Vagina (tissue), 2 donors: ENCODE measurements around the gene F2.

Experiments
- POLR2A ChIP-seq, 2 donors: fragments of 450-650 bp; IDR thresholded peaks; one replicate each; pipeline ENCODE4 v1.6.1; 2017; ENCODE audit warnings: antibody characterized with exemption in 2 of 2, mild to moderate bottlenecking in 2 of 2, moderate library complexity in 2 of 2
- POLR2AphosphoS5 ChIP-seq, 2 donors: sonication (generic); formaldehyde crosslinking; IDR thresholded peaks; one replicate each; pipeline ENCODE4 v1.9.0; 2017; ENCODE audit warnings: antibody characterized with exemption in 2 of 2, mild to moderate bottlenecking in 2 of 2, low read depth in 1 of 2; ENCODE audit not compliant: insufficient read depth in 1 of 2
- TF ChIP-seq, protein P1 (sequence below), 3 experiments: fragments of 450-650 bp in 2 of 3; fragments of 200-600 bp in 1 of 3; sonication (generic) in 1 of 3; IDR thresholded peaks; one replicate each; pipeline ENCODE4 v1.5.1; 2017 to 2019; ENCODE audit warnings: antibody characterized with exemption in 3 of 3, mild to moderate bottlenecking in 2 of 3, moderate library complexity in 2 of 3

DNA sequence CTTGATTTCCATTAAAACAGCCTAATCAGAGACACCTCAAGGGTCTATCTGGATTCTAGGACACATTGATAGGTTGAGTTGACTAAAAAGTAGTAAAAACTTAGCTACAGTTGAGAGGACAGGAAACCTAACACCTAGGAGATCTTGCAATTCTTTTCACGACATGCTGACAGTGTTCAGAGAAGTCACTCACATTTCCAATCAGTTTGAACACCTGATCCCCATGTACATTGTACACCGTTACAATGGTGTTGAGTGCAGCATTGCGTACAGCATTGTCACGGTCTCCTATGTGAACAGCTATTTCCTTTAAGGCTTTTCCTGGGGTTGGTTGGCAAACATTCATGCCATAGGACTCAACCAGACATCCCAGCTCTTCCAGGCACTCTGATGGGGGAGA is 42.8 kb downstream of the F2 start:
- TF ChIP-seq, protein P1, sequence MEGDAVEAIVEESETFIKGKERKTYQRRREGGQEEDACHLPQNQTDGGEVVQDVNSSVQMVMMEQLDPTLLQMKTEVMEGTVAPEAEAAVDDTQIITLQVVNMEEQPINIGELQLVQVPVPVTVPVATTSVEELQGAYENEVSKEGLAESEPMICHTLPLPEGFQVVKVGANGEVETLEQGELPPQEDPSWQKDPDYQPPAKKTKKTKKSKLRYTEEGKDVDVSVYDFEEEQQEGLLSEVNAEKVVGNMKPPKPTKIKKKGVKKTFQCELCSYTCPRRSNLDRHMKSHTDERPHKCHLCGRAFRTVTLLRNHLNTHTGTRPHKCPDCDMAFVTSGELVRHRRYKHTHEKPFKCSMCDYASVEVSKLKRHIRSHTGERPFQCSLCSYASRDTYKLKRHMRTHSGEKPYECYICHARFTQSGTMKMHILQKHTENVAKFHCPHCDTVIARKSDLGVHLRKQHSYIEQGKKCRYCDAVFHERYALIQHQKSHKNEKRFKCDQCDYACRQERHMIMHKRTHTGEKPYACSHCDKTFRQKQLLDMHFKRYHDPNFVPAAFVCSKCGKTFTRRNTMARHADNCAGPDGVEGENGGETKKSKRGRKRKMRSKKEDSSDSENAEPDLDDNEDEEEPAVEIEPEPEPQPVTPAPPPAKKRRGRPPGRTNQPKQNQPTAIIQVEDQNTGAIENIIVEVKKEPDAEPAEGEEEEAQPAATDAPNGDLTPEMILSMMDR (IDR thresholded peaks at IDR 0.05), result no peak
- TF ChIP-seq POLR2AphosphoS5 (IDR thresholded peaks at IDR 0.05; ENCODE audit: insufficient read depth in 1 of 2, low read depth in 1 of 2) (no peak), POLR2A (IDR thresholded peaks at IDR 0.05) (no peak)
